T-helper 2 cell (primary cell): ENCODE measurements around the gene CHST11.
"Not testable (repeated sequence)": the region's sequence is repeated elsewhere in the genome, so short reads cannot be mapped to it uniquely, and the experiment has no call there.

ENCODE experiments used
- DNase-seq, 5 experiments: peaks; one replicate each; pipeline versions ENCODE4 v3.0.0 to v3.0.0-alpha.2; 2012 to 2022

CHST11 gene

DNA sequence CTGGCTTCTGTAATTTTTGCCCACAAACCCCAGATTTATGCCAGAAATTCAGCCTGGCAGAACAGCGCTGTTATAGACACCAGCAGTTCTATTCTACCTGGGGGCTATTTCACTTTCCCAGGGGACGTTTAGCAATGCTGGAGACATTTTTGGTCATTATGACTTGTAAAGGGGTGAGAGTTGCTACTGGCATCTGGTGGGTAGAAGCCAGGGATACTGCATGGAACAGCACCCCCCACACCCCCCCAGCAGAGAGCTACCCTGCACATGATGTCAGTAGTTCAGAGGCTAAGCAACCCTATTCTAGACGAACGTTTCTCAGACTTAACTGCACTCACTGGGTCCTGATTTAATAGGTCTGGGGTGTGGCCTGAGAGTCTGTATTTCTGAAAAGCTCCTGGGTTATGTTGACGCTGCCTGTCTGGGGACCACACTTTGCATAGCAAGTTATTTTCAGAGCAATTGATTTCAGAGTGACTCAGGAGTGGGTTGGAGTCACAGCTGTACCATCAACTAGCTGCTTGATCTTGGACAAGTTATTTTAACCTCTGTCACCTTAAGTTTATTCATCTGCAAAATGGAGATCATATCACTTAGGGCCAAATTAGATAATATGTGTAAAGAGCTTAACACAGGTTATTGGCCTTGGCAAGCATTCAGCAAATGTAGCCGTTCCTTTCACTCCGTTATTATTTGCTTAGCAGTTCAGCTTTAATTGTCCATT is 48.5 kb downstream of the CHST11 start:
- peak in 1 of 5 experiments; percentile 46 for DNase-seq

DNA sequence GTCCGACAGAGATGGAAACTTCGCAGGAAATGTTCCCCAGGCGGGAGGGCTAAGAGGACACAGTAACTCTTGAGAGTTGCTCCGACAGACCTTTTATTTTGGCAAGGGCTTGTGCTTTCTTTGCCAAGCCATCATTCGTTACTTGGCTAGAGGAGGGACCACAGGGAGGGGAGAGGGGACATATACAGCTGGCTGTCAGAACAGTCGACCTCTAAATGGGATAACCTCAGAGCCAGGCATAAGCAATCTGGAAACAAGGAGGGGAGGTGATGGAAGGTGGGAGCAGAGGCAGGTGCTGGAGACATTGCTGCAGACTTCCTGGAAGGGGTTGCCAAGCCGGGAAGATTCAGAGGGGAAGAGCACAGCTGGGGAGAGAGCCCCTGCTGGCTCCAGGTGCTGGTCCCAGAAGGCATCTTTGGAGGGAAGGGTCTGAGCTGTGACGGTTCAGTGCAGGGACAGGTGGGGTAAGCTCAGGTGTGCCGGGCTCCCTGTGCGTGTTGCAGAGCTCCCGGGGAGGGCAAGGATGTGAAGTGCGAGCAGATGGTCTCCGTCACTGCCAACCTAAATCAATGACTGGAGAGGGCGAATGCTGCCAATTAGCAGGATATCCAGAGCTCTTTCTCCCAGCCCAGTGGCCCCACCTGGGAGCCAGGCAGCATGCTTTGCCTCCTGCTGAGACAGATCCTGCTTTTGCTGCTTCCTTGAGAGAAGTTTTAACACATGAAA is 50.1 kb downstream of the CHST11 start:
- no peak for DNase-seq

DNA sequence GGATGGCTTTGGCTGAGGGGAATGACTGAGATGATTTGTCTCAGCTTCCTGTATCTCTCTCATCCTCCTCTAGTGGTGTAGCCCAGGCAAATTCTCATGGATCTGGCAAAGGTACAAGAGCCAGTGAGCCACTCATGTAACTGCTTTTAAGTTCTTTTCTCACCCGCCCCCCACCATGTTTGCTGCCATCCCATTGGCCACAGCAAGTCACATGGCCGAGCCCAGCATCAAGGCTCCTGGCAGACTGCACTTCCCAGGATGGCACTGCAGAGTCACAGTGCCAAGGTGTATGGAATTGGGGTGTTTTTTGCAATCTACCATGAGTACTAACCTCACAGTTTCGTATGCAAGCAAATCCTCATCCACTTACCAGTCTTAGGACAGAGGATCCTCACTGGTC is 50.9 kb downstream of the CHST11 start:
- DNase-seq, result no peak

DNA sequence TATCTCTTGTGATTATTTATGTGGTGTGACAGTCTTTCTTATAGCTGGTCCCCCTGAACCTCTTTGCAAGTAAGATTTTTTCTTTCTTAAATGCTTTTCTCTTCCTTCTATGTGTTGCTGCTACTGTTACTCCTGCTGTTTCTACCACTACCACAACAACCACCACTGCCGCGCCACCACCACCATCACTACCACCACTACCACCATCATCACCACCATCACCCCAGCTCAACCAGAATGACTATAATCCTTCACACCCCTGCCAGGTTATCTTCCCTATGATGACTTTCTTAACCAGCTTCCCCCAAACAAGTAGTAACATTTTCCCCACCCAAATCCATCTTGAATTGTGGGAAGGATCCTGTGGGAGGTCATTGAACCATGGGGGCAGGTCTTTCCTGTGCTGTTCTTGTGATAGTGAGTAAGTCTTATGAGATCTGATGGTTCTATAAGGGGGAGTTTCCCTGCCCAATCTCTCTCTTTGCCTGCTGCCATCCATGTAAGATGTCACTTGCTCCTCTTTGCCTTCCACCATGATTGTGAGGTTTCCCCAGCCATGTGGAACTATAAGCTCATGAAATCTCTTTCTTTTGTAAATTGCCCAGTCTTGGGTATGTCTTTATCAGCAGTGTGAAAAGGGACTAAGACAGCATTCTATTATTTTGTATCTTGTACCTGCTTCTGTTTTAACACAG is 52.2 kb downstream of the CHST11 start:
- peak in 1 of 5 experiments; percentile 63 for DNase-seq

DNA sequence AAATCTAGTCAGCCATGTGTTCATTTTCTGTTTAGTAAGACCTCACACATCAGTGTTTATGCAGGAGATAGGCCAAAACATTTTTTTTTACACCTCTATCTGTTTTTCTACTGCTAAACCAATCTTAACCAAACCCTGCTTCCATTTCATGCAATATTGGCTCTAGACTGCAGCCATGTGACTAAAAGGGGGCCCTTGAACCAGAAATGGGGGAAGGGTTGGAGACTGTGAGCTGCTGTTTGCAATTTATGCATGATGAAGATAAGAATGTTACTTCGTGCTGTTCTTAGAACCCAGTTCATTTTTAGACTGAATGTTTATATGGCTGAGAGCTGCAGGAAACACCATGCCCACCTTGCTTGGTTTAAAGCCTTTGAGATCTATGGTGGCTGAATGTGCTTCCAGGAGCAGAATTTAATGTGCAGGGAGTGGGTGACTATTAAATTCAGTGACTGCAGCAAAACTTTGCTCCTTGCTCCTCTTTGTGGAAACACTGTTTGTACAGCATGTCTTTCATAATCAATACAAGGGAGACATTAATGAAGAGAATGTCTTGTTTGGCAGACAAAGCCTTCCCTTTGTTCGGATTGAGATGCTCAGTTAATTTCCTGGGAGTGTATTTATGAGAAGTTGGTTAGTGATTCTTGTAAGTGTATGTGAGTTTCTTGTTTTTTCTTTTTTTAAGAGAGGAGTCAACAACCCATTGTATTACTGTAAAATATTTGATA is 53.6 kb downstream of the CHST11 start:
- peak in 1 of 5 experiments; percentile 62 for DNase-seq

DNA sequence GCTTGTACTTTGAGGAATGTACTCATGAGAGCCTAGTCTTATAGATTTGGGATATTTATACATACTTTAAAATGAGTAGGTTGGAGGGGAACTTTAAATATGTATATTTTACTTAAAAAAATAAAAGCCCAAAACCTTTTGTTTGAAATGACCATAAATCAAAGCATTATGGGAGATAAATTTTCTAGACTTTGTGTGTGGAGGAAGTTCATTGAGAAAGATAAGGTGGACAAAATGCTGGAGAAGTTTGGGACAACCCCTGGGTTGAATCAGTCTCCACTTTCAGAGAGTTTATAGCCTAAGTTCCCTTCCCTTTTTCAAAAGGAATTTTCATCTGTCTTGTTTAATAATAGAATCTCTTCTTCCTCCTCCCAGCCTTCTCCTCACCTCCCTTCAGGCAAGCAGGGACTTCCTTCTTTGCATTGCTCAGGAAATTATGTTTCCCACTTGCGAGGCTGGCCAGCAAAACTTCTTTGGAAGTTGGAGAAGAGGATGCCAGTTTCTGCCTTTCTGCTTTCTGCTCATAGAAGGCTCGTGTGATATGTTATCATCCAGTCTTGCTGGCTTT is 54.2 kb downstream of the CHST11 start:
- no peak for DNase-seq

DNA sequence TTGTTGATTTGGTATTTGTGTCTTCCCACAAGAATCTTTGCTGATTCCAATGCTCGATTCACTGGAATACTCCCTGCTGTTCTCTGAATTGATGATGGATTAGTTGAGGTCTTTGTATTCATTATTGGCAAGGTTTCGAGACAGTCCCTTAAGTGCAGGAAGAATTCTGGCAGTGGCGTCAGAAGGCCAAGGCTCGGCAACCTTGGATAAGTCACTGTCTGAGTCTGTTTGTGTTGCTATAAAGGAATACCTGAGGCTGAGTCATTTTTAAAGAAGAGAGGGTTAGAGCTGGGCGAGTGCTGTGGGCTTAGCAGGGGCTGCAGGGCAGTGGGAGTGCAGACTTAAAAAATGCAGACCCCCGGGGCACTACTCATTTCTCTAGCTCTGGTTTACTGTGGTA is 56.9 kb downstream of the CHST11 start:
- no peak for DNase-seq

DNA sequence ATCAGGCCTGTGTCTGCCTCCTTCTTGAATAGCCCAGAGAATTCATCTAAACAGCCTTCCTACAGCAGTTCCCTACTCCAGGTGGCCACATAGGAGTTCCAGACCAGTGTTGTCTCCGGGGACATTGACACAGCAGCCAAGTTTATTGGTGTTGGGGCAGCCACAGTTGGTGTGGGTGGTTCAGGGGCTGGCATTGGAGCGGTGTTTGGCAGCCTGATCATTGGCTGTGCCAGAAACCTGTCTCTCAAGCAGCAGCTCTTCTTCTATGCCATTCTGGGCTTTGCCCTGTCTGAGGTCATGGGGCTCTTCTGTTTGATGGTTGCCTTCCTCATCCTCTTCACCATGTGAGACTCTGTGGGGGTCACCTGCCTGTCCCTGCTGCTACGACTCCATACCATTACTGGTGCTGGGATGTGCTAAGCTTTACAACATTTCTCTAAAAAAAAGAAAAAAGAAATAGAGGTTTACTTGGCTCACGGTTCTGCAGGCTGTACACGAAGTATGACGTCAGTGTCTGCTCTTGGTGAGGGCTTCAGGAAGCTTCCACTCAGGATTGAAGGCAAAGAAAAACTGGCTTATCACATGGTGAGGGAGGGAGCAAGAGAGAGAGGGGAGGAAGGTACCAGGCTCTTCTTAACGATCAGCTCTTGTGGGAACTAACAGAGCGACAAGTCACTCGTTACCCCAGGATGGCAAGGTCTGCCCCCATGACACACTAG is 57.5 kb downstream of the CHST11 start:
- DNase-seq, result no peak

DNA sequence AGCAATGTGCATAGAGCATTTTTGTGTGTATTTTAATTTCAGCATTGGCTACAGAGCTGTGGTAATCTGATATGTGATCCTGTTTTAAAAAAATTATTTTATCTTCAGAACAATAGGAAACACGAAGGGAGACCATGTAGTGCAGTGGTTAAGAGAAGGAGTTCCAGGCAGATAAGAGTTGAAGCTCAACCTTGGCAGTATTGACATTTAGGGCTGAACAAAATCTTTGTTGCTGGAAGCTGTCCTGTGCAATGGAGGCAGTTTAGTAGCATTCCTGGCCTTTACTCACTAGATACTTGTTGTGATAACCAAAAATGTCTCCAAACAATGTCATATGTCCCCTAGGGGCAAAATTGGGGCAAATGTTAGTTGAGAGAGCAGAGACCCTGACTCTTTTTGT is 59.2 kb downstream of the CHST11 start:
- no peak for DNase-seq

DNA sequence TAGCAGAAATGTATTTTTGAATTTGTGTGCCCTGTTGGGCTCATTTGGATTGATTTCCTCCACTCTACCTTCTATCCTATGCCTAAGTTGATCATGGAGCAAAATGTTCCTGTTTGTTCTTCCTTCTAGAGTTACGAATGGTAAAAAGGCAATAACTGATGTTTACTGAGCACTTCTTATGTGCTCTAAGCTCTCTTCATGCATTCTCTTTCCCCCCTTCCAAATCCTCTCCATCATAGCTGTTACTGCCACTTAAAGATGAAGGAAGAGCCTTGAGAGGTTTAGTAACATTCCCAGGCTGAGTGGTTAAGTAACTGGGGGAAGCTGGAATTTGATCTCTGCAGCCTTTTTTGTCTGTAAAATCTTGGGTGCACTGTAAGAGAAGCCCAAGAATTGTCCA is 60.1 kb downstream of the CHST11 start:
- DNase-seq, result no peak

DNA sequence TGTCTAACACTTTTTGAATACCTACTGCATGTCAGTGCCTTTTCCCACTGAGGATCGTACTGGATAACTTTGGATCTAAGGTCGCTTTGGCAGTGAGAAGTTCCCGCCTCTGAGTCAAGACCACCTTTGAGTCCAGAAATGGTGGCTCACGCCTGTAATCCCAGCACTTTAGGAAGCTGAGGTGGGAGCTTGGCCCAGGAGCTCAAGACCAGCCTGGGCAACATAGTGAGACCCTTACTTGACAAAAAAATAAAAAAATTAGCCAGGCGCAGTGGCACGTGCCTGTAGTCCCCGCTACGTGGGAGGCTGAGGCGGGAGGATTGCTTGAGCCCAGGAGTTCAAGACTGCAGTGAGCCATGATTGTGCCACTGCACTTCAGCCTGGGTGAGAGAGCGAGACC is 61.1 kb downstream of the CHST11 start:
- no peak for DNase-seq

DNA sequence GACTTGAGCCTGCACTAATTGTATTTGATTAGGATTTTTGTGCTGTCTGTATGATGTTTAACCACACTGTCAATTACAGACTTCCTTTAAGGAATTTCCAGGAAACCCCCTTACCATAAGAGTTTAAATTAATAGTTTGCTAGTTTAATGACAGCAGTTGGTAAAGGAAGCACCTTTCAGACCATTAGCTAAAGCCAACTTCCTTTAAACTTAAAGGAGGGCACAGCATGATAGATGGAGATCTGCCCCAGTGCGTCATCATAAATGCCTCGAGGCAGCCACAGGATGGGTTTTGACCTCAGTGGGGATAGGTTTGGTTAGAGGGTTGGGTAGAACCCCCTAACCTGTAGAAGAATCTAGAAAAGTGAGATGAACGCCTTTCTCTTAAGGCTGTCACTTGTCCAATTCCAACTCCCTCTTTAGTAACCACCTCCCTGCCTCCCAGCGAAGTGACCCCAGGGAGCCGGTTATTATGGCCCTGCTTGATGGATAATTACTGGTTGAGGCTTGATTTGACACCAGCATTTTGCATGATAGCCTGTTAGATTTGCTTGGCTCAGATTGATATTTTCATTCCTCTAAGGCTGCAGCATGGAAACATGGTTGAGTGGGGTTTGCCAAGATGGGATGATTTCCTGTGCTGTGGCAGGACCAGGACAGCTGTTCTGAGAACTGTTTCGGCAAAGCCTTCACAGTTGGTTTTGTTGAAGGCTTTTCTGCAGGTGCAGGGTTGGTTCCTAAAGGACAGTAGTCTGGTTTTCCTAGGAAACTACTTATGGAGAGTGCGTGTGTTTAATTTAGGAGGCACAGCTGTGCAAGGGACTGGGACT is 62.7 kb downstream of the CHST11 start:
- DNase-seq, result peak in 3 of 5 experiments; percentile 40 to 86 (median 82)

DNA sequence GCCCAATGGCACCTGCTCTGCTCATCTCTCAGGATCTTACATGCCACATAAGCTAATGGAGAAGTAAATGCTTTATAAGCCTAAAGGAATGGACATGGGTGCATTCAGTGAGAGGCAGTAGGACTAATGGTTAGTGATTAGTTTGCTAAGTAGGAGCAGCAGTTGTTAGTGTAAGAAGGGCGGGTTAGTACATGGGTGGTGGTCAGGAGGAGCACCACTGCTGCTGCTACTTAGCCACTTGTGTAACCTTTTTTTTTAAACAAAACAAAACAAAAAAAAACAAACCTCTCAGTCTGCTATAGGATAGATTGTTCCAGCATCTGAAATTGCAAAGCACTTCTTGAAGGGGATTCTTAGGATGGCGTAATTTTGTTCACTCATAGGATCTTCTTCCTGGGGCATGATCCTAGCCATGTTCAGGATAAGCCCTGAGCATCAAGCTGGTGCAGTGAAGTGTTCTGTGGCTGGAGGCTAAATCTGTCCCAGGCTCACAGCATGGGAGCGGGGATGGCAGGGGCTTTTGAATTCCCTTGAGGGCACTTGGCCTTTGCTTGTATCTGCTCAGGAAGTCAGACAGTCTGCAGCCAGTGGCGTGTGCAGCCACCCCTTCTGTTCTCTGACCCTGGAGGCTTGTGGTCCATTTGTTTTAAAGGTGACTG is 63.6 kb downstream of the CHST11 start:
- no peak for DNase-seq

DNA sequence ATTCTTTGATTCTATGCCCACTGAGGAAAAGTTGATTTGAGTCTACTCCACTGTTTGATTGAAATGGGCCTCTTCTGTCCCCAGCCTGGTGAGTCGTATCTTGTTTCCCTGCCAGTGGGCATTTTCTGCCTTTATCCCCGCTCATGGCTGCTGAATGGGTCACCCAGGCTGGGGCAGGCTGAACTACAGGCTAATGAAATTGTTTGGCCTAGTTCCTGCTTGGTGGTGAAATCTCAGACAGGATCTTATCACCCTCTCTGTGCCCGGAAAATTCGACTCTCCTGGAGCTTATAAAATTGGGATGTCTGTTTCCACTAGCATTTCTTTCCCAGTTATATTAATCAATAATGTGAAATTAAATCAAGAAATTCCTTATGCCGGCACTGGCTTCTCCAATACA is 65.0 kb downstream of the CHST11 start:
- DNase-seq, result no peak

DNA sequence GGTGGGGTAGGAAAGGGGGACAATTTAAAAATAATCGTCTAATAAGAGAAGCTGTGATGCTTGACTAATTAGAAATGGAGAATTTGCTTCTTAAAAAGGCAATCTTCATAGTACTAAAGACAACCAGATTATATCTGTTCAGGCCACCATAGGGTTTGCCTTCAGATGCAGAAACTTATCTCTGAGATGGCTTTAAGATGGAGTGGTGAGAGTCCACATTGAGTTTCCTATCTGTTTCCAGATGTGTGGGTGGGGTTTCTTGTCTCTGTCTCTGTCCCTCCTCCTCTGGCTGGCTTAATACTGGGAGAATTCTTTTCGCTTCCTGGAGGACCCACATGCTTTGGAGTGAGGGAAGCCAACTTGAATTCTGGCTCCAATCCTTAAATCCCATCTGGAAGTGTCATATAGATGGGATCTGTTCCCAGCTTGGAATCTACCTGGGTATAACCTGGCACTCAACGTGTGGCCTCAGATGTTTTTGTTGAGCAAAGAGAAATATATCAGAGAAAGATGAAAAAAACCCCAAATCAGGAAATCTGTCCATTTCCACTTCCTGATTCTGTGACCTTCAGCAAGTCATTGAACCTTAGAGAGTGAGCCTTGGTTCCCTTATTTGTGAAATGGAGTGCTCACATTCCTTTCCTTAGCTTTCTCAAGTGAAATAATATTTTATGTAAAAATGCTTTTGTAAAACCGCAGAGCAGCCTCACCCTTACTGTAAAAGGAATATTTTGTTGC is 66.4 kb downstream of the CHST11 start:
- DNase-seq, result peak in 1 of 5 experiments; percentile 26

DNA sequence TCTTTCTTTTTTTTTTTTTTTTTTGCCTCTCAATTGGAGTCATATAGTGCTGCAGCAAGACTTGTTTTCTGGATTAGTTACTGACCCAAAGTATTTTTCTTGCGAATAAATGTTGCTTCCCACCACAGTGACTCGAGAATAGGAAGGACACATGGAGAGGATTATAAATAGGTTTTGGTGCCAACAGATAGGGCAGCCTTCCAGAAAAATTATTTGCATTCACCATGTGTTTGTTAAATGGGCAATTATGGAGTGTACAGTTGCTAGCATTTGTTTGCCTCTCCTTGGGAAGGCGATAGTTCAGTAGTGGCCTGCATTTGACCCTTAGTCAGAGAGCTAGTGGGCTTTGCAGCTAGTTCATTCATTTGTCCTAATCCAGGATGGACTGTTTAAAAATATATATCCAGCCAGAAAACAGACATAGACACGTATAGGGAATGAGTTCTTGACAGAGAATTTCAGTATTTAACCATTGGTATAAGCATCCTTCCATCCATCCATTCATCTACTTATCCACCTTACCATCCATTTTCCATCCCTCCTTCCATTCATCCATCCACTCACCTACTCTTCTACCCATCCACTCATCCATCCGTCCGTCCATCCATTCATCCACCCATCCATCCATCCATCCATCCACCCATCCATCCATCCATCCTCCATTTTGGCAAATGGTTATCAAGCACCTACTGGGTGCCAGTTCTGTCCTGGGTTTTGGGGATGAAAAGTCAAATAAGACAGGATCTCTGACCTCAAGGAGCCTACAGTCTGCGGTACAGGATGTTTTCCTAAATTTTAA is 67.5 kb downstream of the CHST11 start:
- no peak for DNase-seq

DNA sequence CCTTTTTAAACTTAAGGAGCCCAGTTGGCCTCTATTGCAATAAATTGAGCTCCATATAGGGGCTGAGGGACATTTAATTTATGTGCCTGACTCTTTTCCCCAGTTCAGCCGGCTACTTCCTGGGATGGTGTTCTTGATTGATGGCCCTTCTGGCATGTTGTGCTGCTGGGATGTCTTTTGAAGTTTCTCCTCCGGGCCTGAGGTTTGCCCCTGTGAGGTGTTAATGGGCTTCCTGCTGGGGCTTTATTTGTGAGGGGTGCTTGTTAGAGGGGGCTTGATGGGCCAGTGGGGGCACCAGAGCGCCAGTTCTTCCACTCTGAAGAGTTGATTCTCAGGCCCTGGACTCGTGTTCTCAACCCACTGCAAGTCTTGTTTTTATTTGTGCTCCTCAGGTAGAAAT is 69.6 kb downstream of the CHST11 start:
- no peak for DNase-seq

DNA sequence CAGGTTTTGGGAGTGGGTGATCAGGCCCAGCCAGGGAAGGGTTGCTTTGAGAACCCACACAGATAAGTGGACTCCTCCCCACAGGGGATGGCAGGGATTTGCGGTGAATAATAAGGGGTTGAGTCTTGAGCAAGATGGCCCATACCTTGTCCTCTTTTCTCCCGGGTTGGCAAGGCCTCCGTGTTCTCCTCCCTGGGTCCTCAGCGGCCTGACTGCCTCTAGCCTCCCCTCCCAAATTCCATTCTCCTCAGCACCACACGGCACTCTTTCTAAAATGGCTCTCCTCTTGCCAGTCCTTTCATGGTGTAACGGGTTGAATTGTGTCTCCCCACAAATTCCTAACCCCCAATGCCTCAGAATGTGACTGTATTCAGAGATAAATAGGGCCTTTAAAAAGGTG is 70.0 kb downstream of the CHST11 start:
- DNase-seq, result no peak

DNA sequence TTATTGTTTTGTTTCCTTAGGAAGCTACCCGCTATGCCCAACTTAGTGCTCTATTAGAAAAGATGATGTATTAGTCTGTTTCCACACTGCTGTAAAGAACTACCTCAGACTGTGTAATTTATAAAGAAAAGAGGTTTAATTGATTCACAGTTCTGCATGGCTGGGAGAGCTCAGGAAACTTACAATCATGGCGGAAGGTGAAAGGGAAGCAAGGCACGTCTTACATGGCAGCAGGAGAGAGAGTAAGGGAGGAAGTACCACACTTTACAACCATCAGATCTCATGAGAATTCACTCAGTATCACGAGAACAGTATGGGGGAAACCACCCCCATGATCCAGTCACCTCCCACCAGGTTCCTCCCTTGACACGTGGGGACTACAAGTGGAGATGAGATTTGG is 70.9 kb downstream of the CHST11 start:
- DNase-seq, result not testable (repeated sequence)
